Measurements from ENCODE around the gene TMEM30A. TPM values are rescaled to one million over a fixed set of nuclear protein-coding genes. Genes with fewer than 3 reads are reported as not detected.

The TMEM30A gene
- total RNA-seq, 1 experiment from 2014 or later = 36.8 TPM

- DNase-seq (peak; percentile 89), ATAC-seq (peak; percentile 94)
- Histone ChIP-seq H3K79me2 (ENCODE audit: low read length) (peaks cover 91% of the 10 kb centered on the region), H3K4me1 (ENCODE audit: insufficient read depth, low read length) (peaks cover 47% of the 10 kb centered on the region), H3K4me3 (ENCODE audit: low read length) (no peak overlapping the region), H3K9ac (ENCODE audit: low read length) (no peak overlapping the region), H3F3A (ENCODE audit: low read length, unreplicated experiment) (no peaks in the 10 kb centered on the region), H4K20me1 (ENCODE audit: low read length) (0 out of 2 replicates have a peak, but pooled peaks cover 3% of the 10 kb centered on the region), H2AFZ (ENCODE audit: low read length) (no peak overlapping the region), H3K9me2 (replicated peaks; ENCODE audit: low read length) (no peaks in the 10 kb centered on the region), H3K27ac (ENCODE audit: low read length) (peak overlapping the region; percentile 89), H3K36me3 (ENCODE audit: low read depth, low read length) (peaks cover 15% of the 10 kb centered on the region), H3K9me3 (ENCODE audit: low read length) (no peaks in the 10 kb centered on the region), H3K27me3 (ENCODE audit: low read length) (no peaks in the 10 kb centered on the region), H3K4me2 (ENCODE audit: low read length) (peak overlapping the region; percentile 71; the same call in 1 of the 2 replicates)
- ChIA-PET POLR2A (ENCODE audit: unreplicated experiment) (interaction anchor here (0.6 kb wide), 1 partner anchor 246 kb away, joined by 4 read pairs; no protein-coding TSS in a partner anchor), CTCF (no interaction called here)
- BruUV-seq (replicated peaks) = no TSS peak
- no peak for TF ChIP-seq EZH2phosphoT487 (IDR thresholded peaks at IDR 0.05; ENCODE audit: borderline replicate concordance, low read length)
- no peak for TF ChIP-seq EZH2 (IDR thresholded peaks at IDR 0.05; ENCODE audit: low read length, unreplicated experiment)
- no peak for TF ChIP-seq CTCF (conservative IDR thresholded peaks at IDR 0.05; ENCODE audit: low read depth, low read length)
- intact Hi-C loops (cut with micrococcal nuclease) = no loop called here
Measured at GRCh38 chr6:75275067-75275466, 9.5 kb downstream of the TMEM30A start.

GRCh38 chr6:75273009-75273408, 11.6 kb downstream of the TMEM30A start:
- Histone ChIP-seq H3K9me3 (ENCODE audit: low read length) (no peaks in the 10 kb centered on the region), H3K4me2 (ENCODE audit: low read length) (no peak overlapping the region), H3K4me1 (ENCODE audit: insufficient read depth, low read length) (peaks cover 35% of the 10 kb centered on the region), H3K27me3 (ENCODE audit: low read length) (no peaks in the 10 kb centered on the region), H4K20me1 (ENCODE audit: low read length) (0 out of 2 replicates have a peak, but pooled peaks cover 3% of the 10 kb centered on the region), H3K36me3 (ENCODE audit: low read depth, low read length) (peaks cover 15% of the 10 kb centered on the region), H2AFZ (ENCODE audit: low read length) (no peak overlapping the region), H3K9ac (ENCODE audit: low read length) (no peak overlapping the region), H3K9me2 (replicated peaks; ENCODE audit: low read length) (no peaks in the 10 kb centered on the region), H3K4me3 (ENCODE audit: low read length) (no peak overlapping the region), H3K27ac (ENCODE audit: low read length) (no peak overlapping the region), H3F3A (ENCODE audit: low read length, unreplicated experiment) (no peaks in the 10 kb centered on the region), H3K79me2 (ENCODE audit: low read length) (peaks cover 88% of the 10 kb centered on the region)
- TF ChIP-seq CTCF (conservative IDR thresholded peaks at IDR 0.05; ENCODE audit: low read depth, low read length) (no peak), EZH2 (IDR thresholded peaks at IDR 0.05; ENCODE audit: low read length, unreplicated experiment) (no peak), EZH2phosphoT487 (IDR thresholded peaks at IDR 0.05; ENCODE audit: borderline replicate concordance, low read length) (no peak)
- no peak for DNase-seq
- ChIA-PET POLR2A (ENCODE audit: unreplicated experiment) (no interaction called here), CTCF (no interaction called here)
- no TSS peak for BruUV-seq (replicated peaks)
- no peak for ATAC-seq
- intact Hi-C loops (cut with micrococcal nuclease) = no loop called here

DNA sequence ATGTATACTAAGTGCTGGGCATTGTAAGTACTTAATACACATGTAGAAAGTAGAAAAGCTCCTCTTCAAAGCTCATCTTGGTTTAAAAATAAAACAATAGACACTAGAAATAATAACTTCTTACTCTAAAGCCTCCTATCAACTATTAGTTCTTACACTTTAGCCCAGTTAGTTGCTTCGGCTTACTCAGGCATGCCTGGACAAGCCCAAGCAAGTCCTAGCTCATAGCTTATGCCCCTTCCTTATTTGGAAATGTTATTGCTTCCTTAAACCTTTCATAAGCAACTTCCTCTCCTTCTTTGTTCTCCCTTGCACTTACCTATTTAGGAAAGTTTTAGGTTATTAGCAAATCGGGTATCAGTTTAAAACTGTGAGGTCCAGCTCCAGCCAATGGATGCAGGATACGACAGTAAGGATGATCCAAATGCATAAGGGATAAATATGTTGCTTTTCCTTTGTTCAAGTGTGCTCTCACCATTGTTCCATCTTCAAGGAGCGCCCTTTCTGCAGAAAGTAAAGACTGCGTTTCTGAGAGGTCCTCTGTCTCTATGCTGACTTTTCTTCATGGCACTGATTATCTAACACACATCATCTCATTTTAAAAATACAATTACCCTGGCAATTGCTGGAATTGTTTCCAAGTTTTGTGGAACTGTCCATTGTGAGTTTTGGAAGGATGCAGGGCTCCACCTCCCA, 12.3 kb downstream of the TMEM30A start:
- Histone ChIP-seq H3K4me1 (ENCODE audit: insufficient read depth, low read length) (peaks cover 35% of the 10 kb centered on the region), H3K4me2 (ENCODE audit: low read length) (no peak overlapping the region), H3K9me3 (ENCODE audit: low read length) (no peaks in the 10 kb centered on the region), H3F3A (ENCODE audit: low read length, unreplicated experiment) (no peaks in the 10 kb centered on the region), H3K79me2 (ENCODE audit: low read length) (peaks cover 88% of the 10 kb centered on the region), H3K9me2 (replicated peaks; ENCODE audit: low read length) (no peaks in the 10 kb centered on the region), H2AFZ (ENCODE audit: low read length) (no peak overlapping the region), H3K4me3 (ENCODE audit: low read length) (no peak overlapping the region), H3K27me3 (ENCODE audit: low read length) (no peaks in the 10 kb centered on the region), H4K20me1 (ENCODE audit: low read length) (0 out of 2 replicates have a peak, but pooled peaks cover 3% of the 10 kb centered on the region), H3K27ac (ENCODE audit: low read length) (no peak overlapping the region), H3K36me3 (ENCODE audit: low read depth, low read length) (peaks cover 15% of the 10 kb centered on the region), H3K9ac (ENCODE audit: low read length) (no peak overlapping the region)
- ChIA-PET POLR2A (ENCODE audit: unreplicated experiment) (no interaction called here), CTCF (no interaction called here)
- BruUV-seq (replicated peaks) = no TSS peak
- ATAC-seq (no peak), DNase-seq (no peak)
- intact Hi-C loops (cut with micrococcal nuclease) = no loop called here
- TF ChIP-seq EZH2 (IDR thresholded peaks at IDR 0.05; ENCODE audit: low read length, unreplicated experiment) (no peak), EZH2phosphoT487 (IDR thresholded peaks at IDR 0.05; ENCODE audit: borderline replicate concordance, low read length) (no peak), CTCF (conservative IDR thresholded peaks at IDR 0.05; ENCODE audit: low read depth, low read length) (no peak)

Measured in PC-3 (cell line).